Measurements from ENCODE around the gene SH3PXD2B. TPM values are rescaled to one million over a fixed set of nuclear protein-coding genes. Genes with fewer than 3 reads are reported as not detected.

SH3PXD2B gene
- total and polyA plus RNA-seq, 2 of the 4 experiments (the other 2 are of a cell fraction): 8.2 to 14.4 TPM

- DNase-seq (no peak), ATAC-seq (ENCODE audit: low read depth) (no peak)
- Histone ChIP-seq H4K8ac (ENCODE audit: low read depth in 2 of 2, low read length in 2 of 2) (no peak overlapping the region), H2AK5ac (ENCODE audit: low read depth, low read length) (no peak overlapping the region), H2BK120ac (ENCODE audit: low read depth, low read length) (no peak overlapping the region), H3K18ac (ENCODE audit: low read depth, low read length) (no peak overlapping the region), H2AK9ac (replicated peaks; ENCODE audit: low read depth, low read length, poor library complexity) (no peak overlapping the region), H3K4me3 (ENCODE audit: insufficient read depth, low read depth, low read length) (no peak overlapping the region), H3K4me2 (ENCODE audit: low read depth, low read length) (no peak overlapping the region), H3K23ac (ENCODE audit: low read depth, low read length) (no peak overlapping the region), H3K4me1 (ENCODE audit: control insufficient read depth, insufficient read depth, low read length) (peaks cover 42% of the 10 kb centered on the region), H3K27me3 (ENCODE audit: control insufficient read depth, insufficient read depth, low read length) (no peaks in the 10 kb centered on the region), H3K4ac (ENCODE audit: low read depth, low read length) (no peak overlapping the region; the same call in 1 of the 2 replicates), H2AFZ (replicated peaks; ENCODE audit: low read length, poor library complexity) (no peak overlapping the region), H3K27ac (ENCODE audit: insufficient read depth, low read length) (no peak overlapping the region), H3K9me3 (ENCODE audit: control insufficient read depth, insufficient read depth, low read length) (no peaks in the 10 kb centered on the region), H3K36me3 (ENCODE audit: control insufficient read depth, insufficient read depth, low read length) (peaks cover 16% of the 10 kb centered on the region; the same call in 1 of the 2 replicates), H4K91ac (ENCODE audit: insufficient read depth, low read depth, low read length) (no peak overlapping the region), H4K5ac (ENCODE audit: low read depth, low read length) (no peak overlapping the region), H3K79me1 (ENCODE audit: low read depth in 1 of 2, low read length in 2 of 2) (peaks cover 13 to 77% of the 10 kb centered on the region in 2 experiments), H3K14ac (replicated peaks; ENCODE audit: low read depth, low read length) (no peak overlapping the region), H2BK15ac (ENCODE audit: low read depth, low read length) (no peak overlapping the region), H2BK20ac (ENCODE audit: low read depth, low read length) (no peak overlapping the region), H4K20me1 (ENCODE audit: insufficient read depth, low read length) (peaks cover 45% of the 10 kb centered on the region), H3K9ac (ENCODE audit: low read depth, low read length) (no peak overlapping the region), H2BK5ac (ENCODE audit: low read depth, low read length, poor library complexity, severe bottlenecking) (no peak overlapping the region), H3K56ac (ENCODE audit: extremely low read depth, insufficient read depth, low read length) (no peak overlapping the region), H3K9me1 (ENCODE audit: insufficient read depth, low read length) (peaks cover 44% of the 10 kb centered on the region)
- ChIA-PET CTCF (interaction anchor here (0.7 kb wide), 1 partner anchor 32 kb away, joined by 3 read pairs; no protein-coding TSS in a partner anchor), POLR2A (ENCODE audit: unreplicated experiment) (interaction anchor here (0.6 kb wide), 1 partner anchor 13 kb away, joined by 3 read pairs; no protein-coding TSS in a partner anchor)
- no TSS peak for BruUV-seq (replicated peaks)
- in situ Hi-C loops (cut with MboI; ENCODE audit: low sequenced_read_pairs): no loop called here
- intact Hi-C loops (cut with micrococcal nuclease): no loop called here
- WGBS, 2 experiments (ENCODE audit: extremely low coverage in 2 of 2, insufficient read length in 1 of 2): 97% methylated on average over 6 of the region's 13 CpGs; no CpG with 5 or more reads in 1 of the 2 experiments
- dilution Hi-C loops (cut with HindIII; ENCODE audit: low sequenced_read_pairs, unreplicated experiment): no loop called here
- TF ChIP-seq RAD21 (IDR thresholded peaks at IDR 0.05; ENCODE audit: low read length) (no peak), MAZ (IDR thresholded peaks at IDR 0.05; ENCODE audit: borderline replicate concordance, low read depth, low read length) (no peak), FOS (IDR thresholded peaks at IDR 0.05; ENCODE audit: low read depth, low read length) (no peak), MXI1 (IDR thresholded peaks at IDR 0.05; ENCODE audit: borderline replicate concordance, low read depth, low read length) (no peak), ELK1 (IDR thresholded peaks at IDR 0.05; ENCODE audit: borderline replicate concordance, low read depth, low read length) (no peak), NFE2L2 (IDR thresholded peaks at IDR 0.05; ENCODE audit: low read depth, low read length) (no peak), CTCF (conservative IDR thresholded peaks at IDR 0.05; ENCODE audit: low read depth, low read length) (no peak), MAFK (IDR thresholded peaks at IDR 0.05; ENCODE audit: low read depth, low read length) (no peak), RCOR1 (IDR thresholded peaks at IDR 0.05; ENCODE audit: insufficient replicate concordance, low read length) (no peak), BHLHE40 (IDR thresholded peaks at IDR 0.05; ENCODE audit: low read depth, low read length) (no peak), POLR2A (IDR thresholded peaks at IDR 0.05; ENCODE audit: low read depth, low read length) (no peak), USF2 (IDR thresholded peaks at IDR 0.05; ENCODE audit: low read depth, low read length) (no peak), RFX5 (IDR thresholded peaks at IDR 0.05; ENCODE audit: low read depth, low read length) (no peak), SMC3 (IDR thresholded peaks at IDR 0.05; ENCODE audit: low read depth, low read length) (no peak)
Observed at GRCh38 chr5:172415362-172416275, 38.7 kb downstream of the SH3PXD2B start.

Data from IMR-90 (cell line).